Measurements from ENCODE around the gene TPO.
"Not testable (repeated sequence)": the region's sequence is repeated elsewhere in the genome, so short reads cannot be mapped to it uniquely, and the experiment has no call there.

TPO gene

DNA sequence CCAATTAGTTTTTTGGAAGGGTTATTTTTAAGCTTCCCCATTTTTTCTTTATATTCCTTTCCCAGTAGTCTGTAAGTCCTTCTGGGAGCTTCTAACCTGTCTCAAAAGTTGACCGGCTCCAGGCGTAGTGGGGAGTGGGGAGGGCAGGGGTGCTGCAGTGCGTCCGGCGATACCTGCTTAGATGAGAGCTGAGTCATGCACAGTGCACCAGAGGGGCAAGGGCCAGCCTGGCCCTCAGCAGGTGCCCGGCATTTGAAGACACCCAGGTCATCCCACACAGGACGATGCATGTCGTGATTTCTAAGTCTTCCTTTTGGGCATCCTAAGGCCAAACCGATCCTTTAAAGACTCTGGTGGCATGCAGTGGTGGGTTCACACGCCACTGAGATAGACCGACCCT, 73.4 kb downstream of the TPO start:
- no peak for DNase-seq

DNA sequence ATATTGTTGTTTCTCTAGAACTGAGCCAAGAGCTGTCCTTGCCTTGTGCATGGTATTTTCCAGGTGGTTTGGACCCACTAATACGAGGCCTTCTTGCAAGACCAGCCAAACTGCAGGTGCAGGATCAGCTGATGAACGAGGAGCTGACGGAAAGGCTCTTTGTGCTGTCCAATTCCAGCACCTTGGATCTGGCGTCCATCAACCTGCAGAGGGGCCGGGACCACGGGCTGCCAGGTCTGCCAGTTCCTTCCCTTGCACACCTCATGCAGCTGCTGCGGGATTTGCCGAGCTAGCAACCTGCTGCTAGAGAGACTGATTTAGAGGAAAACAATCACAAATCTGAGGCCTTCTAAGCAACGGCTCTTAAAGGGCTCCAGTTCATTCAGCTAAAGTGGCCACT, 74.5 kb downstream of the TPO start:
- DNase-seq = no peak

DNA sequence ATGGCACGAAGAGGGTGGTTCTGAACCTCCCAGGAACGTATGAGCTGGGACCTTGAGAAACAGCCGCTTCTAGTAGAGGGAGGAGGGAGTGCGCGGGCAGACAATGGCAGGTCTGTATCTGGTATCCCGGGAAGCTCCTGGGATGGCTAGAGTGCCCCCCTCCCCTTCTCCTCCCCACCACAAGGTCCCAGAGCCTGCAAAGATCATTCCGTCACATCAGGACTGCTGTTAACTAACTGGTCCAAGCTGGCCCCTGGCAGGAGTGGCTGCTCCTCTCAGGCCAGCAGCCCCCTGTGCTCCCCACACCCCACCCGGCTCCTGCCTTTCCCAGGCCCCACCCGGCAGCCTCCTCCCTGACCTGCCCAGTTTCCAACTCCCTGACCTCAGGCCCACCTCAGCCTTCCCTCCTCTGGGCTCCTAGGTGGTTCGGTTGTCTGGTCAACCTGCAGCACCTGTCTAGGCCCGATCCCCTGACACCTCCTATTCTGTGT, 75.0 kb downstream of the TPO start:
- no peak for DNase-seq

DNA sequence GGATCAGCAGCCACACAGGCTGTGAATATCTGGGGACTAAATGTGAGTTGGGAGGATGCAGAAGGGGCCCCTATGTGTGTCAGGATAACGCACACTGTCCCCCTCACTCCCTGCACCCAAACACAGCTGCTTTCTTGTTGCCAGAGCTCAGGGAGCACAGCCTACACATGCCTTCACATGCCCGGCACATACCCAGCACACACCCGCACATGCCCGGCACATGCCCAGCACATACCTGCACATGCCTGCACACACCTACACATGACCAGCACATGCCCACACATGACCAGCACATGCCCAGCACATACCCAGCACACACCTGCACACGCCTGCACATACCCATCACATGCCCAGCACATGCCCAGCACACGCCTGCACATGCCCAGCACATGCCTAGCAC, 75.6 kb downstream of the TPO start:
- no peak for DNase-seq

GRCh38 chr2:1489486-1489885, 76.2 kb downstream of the TPO start:
- no peak for DNase-seq

DNA sequence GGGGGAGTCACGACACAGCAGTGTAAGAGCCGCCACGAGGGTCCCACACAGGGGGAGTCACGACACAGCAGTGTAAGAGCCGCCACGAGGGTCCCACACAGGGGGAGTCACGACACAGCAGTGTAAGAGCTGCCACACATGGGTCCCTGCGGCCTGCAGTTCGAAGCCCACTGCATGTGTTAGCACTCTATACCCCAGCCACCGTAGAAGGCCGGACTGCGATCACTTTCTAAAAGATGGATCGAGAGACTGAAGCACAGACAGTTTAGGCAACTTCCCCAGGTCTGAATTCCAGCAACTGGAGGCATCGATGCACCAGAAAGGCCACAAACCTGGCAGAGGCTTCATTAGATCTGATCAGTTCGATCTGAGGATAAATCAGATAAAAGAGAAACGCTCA, 77.1 kb downstream of the TPO start:
- DNase-seq = not testable (repeated sequence)

GRCh38 chr2:1491751-1492150, 78.5 kb downstream of the TPO start:
- DNase-seq = no peak

GRCh38 chr2:1492231-1492630, 79.0 kb downstream of the TPO start:
- not testable (repeated sequence) for DNase-seq

- no peak for DNase-seq
These were observed 79.6 kb downstream of the TPO start for GRCh38 chr2:1492711-1493430.

GRCh38 chr2:1493431-1494126, 80.3 kb downstream of the TPO start:
- DNase-seq = no peak

DNA sequence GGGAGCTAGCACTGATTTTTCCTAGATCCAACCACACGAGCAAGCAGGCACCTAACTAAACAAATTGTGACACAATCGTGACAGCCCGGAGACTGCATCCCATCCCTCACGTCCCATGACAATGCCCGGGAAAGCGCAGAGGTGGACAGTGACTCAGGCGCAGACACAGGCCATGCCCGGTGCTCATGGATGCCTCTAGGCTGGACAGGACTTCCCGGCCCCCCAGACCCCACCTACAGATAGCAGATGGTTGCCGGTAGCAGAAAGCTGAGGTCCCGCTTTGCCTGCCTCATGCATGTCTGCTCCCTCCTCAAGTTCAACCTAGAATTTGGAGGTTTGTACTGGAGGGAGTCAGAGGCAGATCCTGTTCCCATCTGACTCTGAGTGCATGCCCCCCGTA, 81.0 kb downstream of the TPO start:
- DNase-seq = no peak

GRCh38 chr2:1494906-1495305, 81.6 kb downstream of the TPO start:
- no peak for DNase-seq

- no peak for DNase-seq
These were observed 82.6 kb downstream of the TPO start for GRCh38 chr2:1495676-1496358.

GRCh38 chr2:1496359-1496821, 83.1 kb downstream of the TPO start:
- no peak for DNase-seq

DNA sequence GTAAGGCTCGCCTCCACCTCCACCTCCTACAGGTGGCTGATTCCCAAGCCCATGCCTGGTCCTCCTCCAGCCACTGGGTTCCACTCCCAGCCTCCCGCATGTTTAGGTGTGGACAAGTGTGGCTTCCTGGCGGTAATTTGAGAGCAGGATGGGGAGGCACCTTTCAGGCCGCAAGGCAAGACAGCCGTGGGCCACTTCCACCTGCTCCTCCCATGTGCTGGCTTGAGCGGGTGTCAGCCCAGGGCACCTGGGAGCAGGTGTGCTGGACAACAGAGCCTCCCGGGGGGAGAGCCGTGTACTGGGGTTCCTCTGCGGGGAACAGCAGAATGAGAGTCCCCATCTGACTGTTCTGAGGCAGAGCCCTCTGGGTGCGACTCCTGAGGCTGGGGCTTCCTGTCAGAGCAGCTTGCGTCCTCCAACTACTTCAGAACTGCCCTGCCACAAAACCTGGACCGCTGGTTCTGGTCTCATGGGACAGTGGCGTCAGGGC, 83.9 kb downstream of the TPO start:
- no peak for DNase-seq

DNA sequence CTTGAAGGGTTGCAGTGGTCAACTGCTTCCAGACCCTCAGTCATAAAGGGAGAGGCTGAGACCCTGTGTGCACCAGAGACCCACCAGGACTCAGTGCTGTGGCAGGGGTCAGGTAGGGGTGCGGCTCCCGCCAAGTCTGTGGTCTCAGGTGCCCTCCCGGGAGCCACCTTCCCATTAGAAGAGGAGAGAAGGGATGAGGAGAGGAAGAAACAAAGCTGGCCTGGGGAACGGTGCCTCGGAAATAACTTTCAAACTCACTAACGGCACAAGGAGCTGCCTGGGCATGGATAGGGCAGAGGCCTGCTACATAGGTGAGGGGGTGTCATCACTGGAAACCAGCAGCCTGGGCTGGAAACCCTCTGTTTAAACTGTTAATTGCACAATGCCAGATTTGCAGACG, 84.9 kb downstream of the TPO start:
- no peak for DNase-seq

DNA sequence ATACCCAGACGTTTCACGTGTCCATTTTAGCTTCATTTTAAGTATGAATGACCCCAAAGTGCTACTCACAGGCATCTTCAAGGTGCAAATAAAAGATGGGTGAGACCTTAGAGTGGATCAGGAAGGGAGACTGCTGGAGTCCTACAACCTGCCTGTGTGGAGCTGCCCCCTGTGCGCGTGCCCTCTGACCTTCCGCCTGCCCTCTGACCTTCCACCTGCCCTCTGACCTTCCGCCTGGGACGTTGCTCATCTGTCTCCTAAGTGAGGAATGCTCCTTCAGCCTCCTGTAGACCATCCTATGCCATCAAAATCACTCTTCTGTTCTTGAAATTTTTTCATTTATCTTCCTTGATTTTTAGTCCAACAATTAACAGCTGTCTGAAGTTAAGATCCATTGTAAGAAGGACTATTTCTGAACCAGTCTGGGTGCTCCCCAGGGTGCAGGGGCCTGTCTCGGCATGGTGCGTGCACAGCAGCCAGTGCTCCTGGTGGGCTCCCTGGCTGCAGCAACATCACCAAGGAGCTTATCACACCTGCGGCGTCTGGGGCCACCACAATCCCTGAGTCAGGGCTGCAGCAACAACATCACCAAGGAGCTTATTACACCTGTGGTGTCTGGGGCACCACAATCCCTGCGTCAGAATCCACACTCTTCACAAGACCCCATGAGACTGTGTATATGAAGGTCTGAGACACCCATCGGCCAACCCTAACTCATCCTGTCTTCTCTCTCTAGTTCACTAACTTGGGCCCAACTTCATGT, 86.0 kb downstream of the TPO start:
- DNase-seq = no peak

- DNase-seq = no peak
These were observed 88.0 kb downstream of the TPO start for GRCh38 chr2:1501038-1501851.

GRCh38 chr2:1501991-1502390, 88.7 kb downstream of the TPO start:
- DNase-seq = no peak

DNA sequence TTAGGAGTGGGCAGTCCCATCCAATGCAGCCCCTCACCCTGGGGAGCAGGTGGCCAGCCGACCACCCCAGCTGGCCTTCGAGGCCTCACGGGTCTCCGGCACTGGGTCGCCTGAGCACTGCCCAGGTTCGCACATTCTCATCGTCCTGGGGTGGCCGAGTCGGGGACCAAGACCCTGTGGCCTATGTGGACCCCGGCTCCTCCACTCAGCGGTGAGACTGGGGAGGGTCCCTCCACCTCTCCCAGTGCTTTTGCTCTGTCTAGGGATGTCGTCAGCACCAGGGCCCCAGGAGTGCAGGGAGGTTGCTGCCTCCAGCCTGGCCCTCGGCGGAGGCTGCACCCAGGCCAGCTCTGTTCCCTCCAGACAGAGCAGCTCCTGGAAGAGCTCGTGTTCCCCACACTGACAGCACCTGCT, 89.6 kb downstream of the TPO start:
- no peak for DNase-seq

DNA sequence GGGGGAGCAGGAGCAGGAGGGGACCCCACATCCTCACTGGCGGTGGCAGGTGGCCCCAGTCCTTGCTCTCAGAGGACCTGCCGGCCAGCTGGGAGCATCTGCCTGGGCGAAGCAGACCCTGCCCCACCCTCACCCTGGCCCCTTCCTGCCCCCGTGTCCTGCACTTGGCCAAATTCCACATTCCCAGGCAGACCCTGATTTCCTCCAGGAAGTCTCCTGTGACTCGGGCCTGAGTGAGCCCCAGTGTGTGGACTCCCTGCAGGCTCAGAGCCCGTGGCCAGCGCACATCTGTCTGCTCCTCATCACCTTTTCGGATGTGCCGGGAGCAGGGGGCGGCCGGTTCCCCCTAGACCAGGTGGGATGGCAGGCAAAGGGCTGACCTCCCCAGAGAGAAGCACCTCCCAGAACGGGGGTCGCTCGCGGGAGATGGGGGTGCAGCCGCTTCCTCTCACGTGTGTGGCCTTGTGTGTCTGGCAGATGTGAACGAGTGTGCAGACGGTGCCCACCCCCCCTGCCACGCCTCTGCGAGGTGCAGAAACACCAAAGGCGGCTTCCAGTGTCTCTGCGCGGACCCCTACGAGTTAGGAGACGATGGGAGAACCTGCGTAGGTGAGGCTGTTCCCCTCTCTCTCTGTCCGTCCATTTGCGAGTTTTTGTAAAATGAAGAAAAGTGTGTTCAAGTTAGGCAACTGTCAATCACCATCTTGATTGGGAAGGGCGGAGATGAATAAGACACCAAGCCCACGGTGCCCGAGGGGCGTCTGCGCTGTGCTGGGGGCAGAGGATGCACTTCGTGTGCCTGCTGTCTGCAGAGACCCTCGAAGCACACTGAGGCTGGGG, 90.4 kb downstream of the TPO start:
- DNase-seq = no peak

All from fibroblast of skin of abdomen (primary cell).